Astrocyte (in vitro differentiated cells and primary cell): ENCODE results near the gene IRAK1. TPM values are rescaled to one million over a fixed set of nuclear protein-coding genes. Genes with fewer than 3 reads are reported as not detected.

ENCODE experiments used
- DNase-seq: peaks from one replicate; pipeline ENCODE4 v3.0.0-alpha.2; 2010; ENCODE audit warnings: low read depth
- FAIRE-seq: peaks from 2 replicates; lab custom pipeline; 2011; peaks lifted over from hg19 to GRCh38; lab: Jason Lieb, UNC
- H2AFZ ChIP-seq: 2 replicates; pipeline ENCODE4 v1.6.0; 2012; ENCODE audit warnings: low read depth, low read length, inconsistent platforms
- H3K27ac ChIP-seq: 2 replicates; pipeline ENCODE4 v1.5.1; 2011; ENCODE audit warnings: low read depth, low read length, inconsistent platforms
- H3K27me3 ChIP-seq: 2 replicates; pipeline ENCODE4 v1.6.0; 2011; ENCODE audit warnings: low read length, inconsistent platforms; ENCODE audit not compliant: insufficient read depth
- H3K36me3 ChIP-seq: 2 replicates; pipeline ENCODE4 v1.5.1; 2011; ENCODE audit warnings: low read length, inconsistent platforms; ENCODE audit not compliant: insufficient read depth
- H3K4me1 ChIP-seq: 2 replicates; pipeline ENCODE4 v1.5.1; 2011; ENCODE audit warnings: low read length, inconsistent platforms; ENCODE audit not compliant: insufficient read depth
- H3K4me2 ChIP-seq: 2 replicates; pipeline ENCODE4 v1.6.0; 2012; ENCODE audit warnings: low read length, inconsistent platforms
- H3K4me3 ChIP-seq: 2 replicates; pipeline ENCODE4 v1.5.1; 2011; ENCODE audit warnings: low read depth, mild to moderate bottlenecking, low read length, inconsistent platforms; ENCODE audit not compliant: insufficient read depth
- H3K79me2 ChIP-seq: 2 replicates; pipeline ENCODE4 v1.6.0; 2012; ENCODE audit warnings: mild to moderate bottlenecking, low read length, inconsistent platforms; ENCODE audit not compliant: insufficient read depth
- H3K9ac ChIP-seq: 2 replicates; pipeline ENCODE4 v1.6.0; 2012; ENCODE audit warnings: mild to moderate bottlenecking, low read length, inconsistent platforms
- H3K9me3 ChIP-seq: 2 replicates; pipeline ENCODE4 v1.5.1; 2012; ENCODE audit warnings: low read depth, mild to moderate bottlenecking, low read length, inconsistent platforms; ENCODE audit not compliant: insufficient read depth
- H4K20me1 ChIP-seq: 2 replicates; pipeline ENCODE4 v1.6.0; 2012; ENCODE audit warnings: low read length, inconsistent platforms; ENCODE audit not compliant: insufficient read depth
- H3K27ac Mint-ChIP-seq: one replicate; pipeline ENCODE4 v1.8.0; 2021; ENCODE audit warnings: mild to moderate bottlenecking, mixed read lengths; ENCODE audit not compliant: unreplicated experiment
- H3K27me3 Mint-ChIP-seq: one replicate; pipeline ENCODE4 v1.8.0; 2021; ENCODE audit warnings: low read depth, mixed read lengths; ENCODE audit not compliant: unreplicated experiment
- H3K36me3 Mint-ChIP-seq: one replicate; pipeline ENCODE4 v1.8.0; 2021; ENCODE audit warnings: low read depth, mixed read lengths; ENCODE audit not compliant: unreplicated experiment
- H3K4me1 Mint-ChIP-seq: one replicate; pipeline ENCODE4 v1.8.0; 2021; ENCODE audit warnings: low read depth, mixed read lengths; ENCODE audit not compliant: unreplicated experiment
- H3K4me3 Mint-ChIP-seq: one replicate; pipeline ENCODE4 v1.8.0; 2021; ENCODE audit warnings: mild to moderate bottlenecking, moderate library complexity, mixed read lengths; ENCODE audit not compliant: unreplicated experiment
- H3K9me3 Mint-ChIP-seq: one replicate; pipeline ENCODE4 v1.8.0; 2021; ENCODE audit warnings: mild to moderate bottlenecking, mixed read lengths; ENCODE audit not compliant: unreplicated experiment
- CTCF ChIP-seq: IDR thresholded peaks from 2 replicates; pipeline ENCODE4 v1.5.1; 2011; ENCODE audit warnings: low read depth, mild to moderate bottlenecking, inconsistent platforms, low read length, moderate library complexity; ENCODE audit not compliant: insufficient read depth
- EZH2 ChIP-seq: IDR thresholded peaks from 2 replicates; pipeline ENCODE4 v1.6.1; 2012; ENCODE audit warnings: mild to moderate bottlenecking, low read length, inconsistent platforms; ENCODE audit not compliant: insufficient read depth
- total RNA-seq: library from RNA; stranded (reverse); gene quantifications from 2 replicates; pipeline ENCODE4 v1.2.1, GENCODE V29; 2021

Gene IRAK1
- total RNA-seq, 1 donor from 2014 or later = 69.6 TPM

DNA sequence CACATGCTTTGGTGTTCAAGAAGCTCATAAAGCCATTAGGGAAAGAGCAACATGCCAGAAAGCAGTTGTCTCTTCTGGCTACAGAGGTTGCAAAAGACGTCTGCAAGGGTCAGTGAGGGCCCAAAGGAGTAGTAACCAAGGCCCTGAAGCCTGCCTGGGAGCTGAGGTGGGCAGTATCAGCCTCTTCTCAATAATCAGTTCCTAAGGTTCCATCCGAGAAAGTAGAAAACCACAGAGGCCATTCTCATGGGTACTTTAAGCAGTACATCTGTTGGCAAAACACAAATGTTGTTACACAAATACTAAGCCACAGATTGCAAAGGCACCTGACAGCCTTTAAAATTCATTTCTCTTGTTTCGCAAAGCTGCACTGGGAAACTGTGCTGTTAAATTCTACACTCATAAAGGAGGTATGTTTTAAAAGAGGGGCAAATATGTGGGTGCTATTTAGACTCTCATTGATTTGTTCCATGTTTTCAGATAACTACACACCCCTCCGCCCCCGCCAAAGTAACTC is 40.1 kb upstream of the IRAK1 start:
- H3K4me1 Mint-ChIP-seq = peaks cover 13% of the 10 kb centered on the region
- Histone ChIP-seq H3K4me2 (no peak overlapping the region), H3K9me3 (no peaks in the 10 kb centered on the region), H2AFZ (no peak overlapping the region), H3K27ac (no peak overlapping the region), H3K4me1 (peaks cover 8% of the 10 kb centered on the region), H3K36me3 (no peaks in the 10 kb centered on the region), H3K79me2 (peaks cover 86% of the 10 kb centered on the region), H3K4me3 (no peak overlapping the region), H3K27me3 (no peaks in the 10 kb centered on the region), H3K9ac (no peak overlapping the region), H4K20me1 (peaks cover 84% of the 10 kb centered on the region)
- H3K9me3 Mint-ChIP-seq = no peaks in the 10 kb centered on the region
- DNase-seq = no peak
- H3K27me3 Mint-ChIP-seq = no peaks in the 10 kb centered on the region
- no peak overlapping the region for H3K4me3 Mint-ChIP-seq
- H3K27ac Mint-ChIP-seq = no peak overlapping the region
- peak; percentile 39 for FAIRE-seq
- H3K36me3 Mint-ChIP-seq = peaks cover 4% of the 10 kb centered on the region
- no peak for TF ChIP-seq CTCF
- TF ChIP-seq EZH2 = no peak

GRCh38 chrX:154059231-154059630 is 39.5 kb upstream of the IRAK1 start:
- no peaks in the 10 kb centered on the region for H3K9me3 ChIP-seq
- FAIRE-seq (no peak), DNase-seq (no peak)
- Mint-ChIP-seq H3K9me3 (no peaks in the 10 kb centered on the region), H3K27ac (no peak overlapping the region), H3K4me1 (peaks cover 10% of the 10 kb centered on the region), H3K36me3 (peaks cover 4% of the 10 kb centered on the region), H3K4me3 (no peak overlapping the region), H3K27me3 (no peaks in the 10 kb centered on the region)
- H3K4me2 ChIP-seq = no peak overlapping the region
- no peak overlapping the region for H3K4me3 ChIP-seq
- H2AFZ ChIP-seq = no peak overlapping the region
- H3K79me2 ChIP-seq = peaks cover 81% of the 10 kb centered on the region
- no peaks in the 10 kb centered on the region for H3K36me3 ChIP-seq
- H3K27me3 ChIP-seq = no peaks in the 10 kb centered on the region
- peaks cover 78% of the 10 kb centered on the region for H4K20me1 ChIP-seq
- H3K4me1 ChIP-seq = peaks cover 8% of the 10 kb centered on the region
- H3K9ac ChIP-seq = no peak overlapping the region
- no peak overlapping the region for H3K27ac ChIP-seq
- TF ChIP-seq EZH2 = no peak
- TF ChIP-seq CTCF = no peak

DNA sequence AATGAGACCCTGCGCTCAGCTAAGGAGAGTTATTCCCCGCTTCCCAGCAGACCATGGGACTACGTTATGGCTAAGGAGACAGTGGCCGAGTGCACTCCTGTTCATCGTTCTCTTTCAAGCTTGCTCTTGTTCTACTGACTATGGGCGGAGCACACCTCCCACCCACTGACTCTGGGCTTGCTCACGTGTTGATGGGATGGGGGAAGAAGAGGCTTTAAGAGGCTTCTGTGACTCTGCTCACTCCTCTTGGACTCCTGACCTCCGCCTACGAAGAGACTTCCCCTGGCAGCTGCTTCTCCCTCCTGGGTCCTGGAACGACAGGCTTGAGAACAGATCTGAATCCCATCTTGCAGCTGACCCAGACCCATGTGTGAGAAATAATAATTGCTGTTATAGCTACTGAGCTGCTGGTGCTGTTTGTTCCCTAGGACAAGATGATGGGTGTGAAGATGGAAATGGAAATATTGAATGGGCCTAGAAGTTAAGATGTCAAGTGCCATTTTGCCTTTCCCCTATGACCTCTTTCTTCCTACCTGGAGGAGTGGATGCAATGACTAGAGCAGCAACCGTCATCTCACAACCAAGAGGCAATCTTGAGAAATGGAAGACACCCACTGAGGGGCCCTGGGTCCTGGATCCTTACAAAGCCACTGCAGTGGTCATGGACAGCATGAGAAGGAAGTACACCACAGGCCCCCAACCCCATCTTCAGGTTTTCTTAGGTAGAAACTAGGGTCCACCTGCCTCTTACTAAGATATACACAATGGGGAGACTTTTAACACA is 38.7 kb upstream of the IRAK1 start:
- H3K27ac ChIP-seq = no peak overlapping the region
- Mint-ChIP-seq H3K4me3 (no peak overlapping the region), H3K27ac (no peak overlapping the region), H3K9me3 (no peaks in the 10 kb centered on the region), H3K4me1 (peaks cover 8% of the 10 kb centered on the region), H3K36me3 (peaks cover 4% of the 10 kb centered on the region), H3K27me3 (no peaks in the 10 kb centered on the region)
- no peak overlapping the region for H3K9ac ChIP-seq
- no peaks in the 10 kb centered on the region for H3K9me3 ChIP-seq
- H3K36me3 ChIP-seq = no peaks in the 10 kb centered on the region
- DNase-seq (no peak), FAIRE-seq (no peak)
- no peak for TF ChIP-seq CTCF
- no peak for TF ChIP-seq EZH2
- no peaks in the 10 kb centered on the region for H3K27me3 ChIP-seq
- peaks cover 73% of the 10 kb centered on the region for H4K20me1 ChIP-seq
- peaks cover 8% of the 10 kb centered on the region for H3K4me1 ChIP-seq
- peak overlapping the region; percentile 3 for H3K4me2 ChIP-seq
- no peak overlapping the region for H3K4me3 ChIP-seq
- H3K79me2 ChIP-seq = peaks cover 75% of the 10 kb centered on the region
- H2AFZ ChIP-seq = no peak overlapping the region
